Measurements from ENCODE around the gene NPIPB6.

NPIPB6 gene

DNA sequence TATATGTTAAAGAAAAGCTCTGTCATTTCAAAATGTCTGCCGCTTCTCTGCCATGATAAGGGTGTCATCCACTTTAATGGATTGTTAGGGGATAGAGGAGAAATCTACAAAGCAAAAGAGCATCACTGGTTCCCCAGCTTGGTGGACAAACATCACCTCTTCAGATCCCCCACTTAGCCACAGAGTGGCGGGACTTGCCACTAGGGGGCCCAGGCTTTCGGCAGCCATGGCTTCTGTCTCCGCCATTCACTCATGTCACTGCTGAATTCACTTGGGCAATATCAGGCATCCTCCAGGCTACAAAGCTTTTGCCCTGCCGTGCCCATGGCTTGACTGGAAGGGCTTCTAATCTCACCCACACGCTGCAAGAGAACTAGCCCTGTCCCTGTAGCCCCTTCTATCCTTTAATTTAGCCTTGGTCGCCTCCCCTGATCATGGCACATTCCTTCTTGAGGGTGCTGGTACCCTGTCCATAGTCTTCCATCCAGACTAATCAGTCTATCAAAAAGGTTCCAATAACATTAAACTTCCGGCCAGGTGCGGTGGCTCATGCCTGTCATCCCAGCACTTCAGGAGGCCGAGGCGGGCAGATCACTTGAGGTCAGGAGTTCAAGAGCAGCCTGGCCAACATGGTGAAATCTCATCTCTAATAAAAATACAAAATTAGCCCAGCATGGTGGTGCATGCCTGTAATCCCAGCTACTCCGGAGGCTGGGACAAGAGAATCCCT, 36.3 kb downstream of the NPIPB6 start (continued):
- TF ChIP-seq, protein P1, sequence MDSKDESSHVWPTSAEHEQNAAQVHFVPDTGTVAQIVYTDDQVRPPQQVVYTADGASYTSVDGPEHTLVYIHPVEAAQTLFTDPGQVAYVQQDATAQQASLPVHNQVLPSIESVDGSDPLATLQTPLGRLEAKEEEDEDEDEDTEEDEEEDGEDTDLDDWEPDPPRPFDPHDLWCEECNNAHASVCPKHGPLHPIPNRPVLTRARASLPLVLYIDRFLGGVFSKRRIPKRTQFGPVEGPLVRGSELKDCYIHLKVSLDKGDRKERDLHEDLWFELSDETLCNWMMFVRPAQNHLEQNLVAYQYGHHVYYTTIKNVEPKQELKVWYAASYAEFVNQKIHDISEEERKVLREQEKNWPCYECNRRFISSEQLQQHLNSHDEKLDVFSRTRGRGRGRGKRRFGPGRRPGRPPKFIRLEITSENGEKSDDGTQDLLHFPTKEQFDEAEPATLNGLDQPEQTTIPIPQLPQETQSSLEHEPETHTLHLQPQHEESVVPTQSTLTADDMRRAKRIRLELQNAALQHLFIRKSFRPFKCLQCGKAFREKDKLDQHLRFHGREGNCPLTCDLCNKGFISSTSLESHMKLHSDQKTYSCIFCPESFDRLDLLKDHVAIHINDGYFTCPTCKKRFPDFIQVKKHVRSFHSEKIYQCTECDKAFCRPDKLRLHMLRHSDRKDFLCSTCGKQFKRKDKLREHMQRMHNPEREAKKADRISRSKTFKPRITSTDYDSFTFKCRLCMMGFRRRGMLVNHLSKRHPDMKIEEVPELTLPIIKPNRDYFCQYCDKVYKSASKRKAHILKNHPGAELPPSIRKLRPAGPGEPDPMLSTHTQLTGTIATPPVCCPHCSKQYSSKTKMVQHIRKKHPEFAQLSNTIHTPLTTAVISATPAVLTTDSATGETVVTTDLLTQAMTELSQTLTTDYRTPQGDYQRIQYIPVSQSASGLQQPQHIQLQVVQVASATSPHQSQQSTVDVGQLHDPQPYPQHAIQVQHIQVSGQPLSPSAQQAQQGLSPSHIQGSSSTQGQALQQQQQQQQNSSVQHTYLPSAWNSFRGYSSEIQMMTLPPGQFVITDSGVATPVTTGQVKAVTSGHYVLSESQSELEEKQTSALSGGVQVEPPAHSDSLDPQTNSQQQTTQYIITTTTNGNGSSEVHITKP (tag by site-specific recombination; IDR thresholded peaks at IDR 0.05) = peak; percentile 64
- TF ChIP-seq ZNF660 (tag by site-specific recombination; IDR thresholded peaks at IDR 0.05) (peak; percentile 58; the same call in 1 of the 2 replicates), PRDM1 (tag by site-specific recombination; IDR thresholded peaks at IDR 0.05) (peak; percentile 65), ZBTB17 (tag by site-specific recombination; IDR thresholded peaks at IDR 0.05) (peak; percentile 34; the same call in 1 of the 2 replicates), KLF17 (tag by site-specific recombination; IDR thresholded peaks at IDR 0.05) (no peak), FEZF1 (tag by site-specific recombination; IDR thresholded peaks at IDR 0.05) (0 out of 2 replicates have a peak, but pooled peaks have one; percentile 7), ZNF654 (tag by site-specific recombination; IDR thresholded peaks at IDR 0.05; ENCODE audit: low read depth) (peak; percentile 46), SETDB1 (IDR thresholded peaks at IDR 0.05; ENCODE audit: insufficient read length, low read length) (no peak), GLIS1 (tag by site-specific recombination; IDR thresholded peaks at IDR 0.05) (peak; percentile 41; the same call in 1 of the 2 replicates), YY2 (tag by site-specific recombination; IDR thresholded peaks at IDR 0.05) (peak; percentile 63; the same call in 1 of the 2 replicates)

DNA sequence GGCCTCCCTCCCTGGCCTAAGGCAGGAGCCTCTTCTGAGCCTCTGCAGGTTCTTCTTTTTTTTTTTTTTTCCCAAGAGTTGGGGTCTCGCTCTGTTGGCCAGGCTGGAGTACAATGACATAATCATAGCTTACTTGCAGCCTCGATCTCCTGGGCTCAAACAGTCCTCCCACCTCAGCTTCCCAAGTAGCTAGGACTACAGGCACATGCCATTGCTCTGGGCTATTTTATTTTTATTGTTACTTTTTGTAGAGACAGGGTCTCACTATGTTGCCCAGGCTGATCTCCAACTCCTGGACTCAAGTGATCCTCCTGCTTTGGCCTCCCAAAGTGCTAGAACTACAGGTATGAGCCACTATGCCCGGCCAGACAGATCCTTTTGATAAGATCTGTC, 38.4 kb downstream of the NPIPB6 start:
- POLR2A ChIA-PET = no interaction called here
- no peak overlapping the region for H3K27ac ChIP-seq (ENCODE audit: extremely low read depth, low read depth, low read length)
- no peaks in the 10 kb centered on the region for H3K4me1 ChIP-seq (ENCODE audit: control insufficient read depth, insufficient read depth, low read length)
- H3K36me3 ChIP-seq (ENCODE audit: control insufficient read depth in 2 of 2, insufficient read depth in 1 of 2, low read length in 2 of 2) = no peaks in the 10 kb centered on the region
- CTCF ChIA-PET = interaction anchor here (0.6 to 2.4 kb wide), 3 partner anchors 8 to 488 kb away, joined by 3 to 5 read pairs (median 3); no protein-coding TSS in a partner anchor
- H3K9me3 ChIP-seq (ENCODE audit: control insufficient read depth, insufficient read depth, low read depth, low read length) = no peaks in the 10 kb centered on the region
- H3K4me3 ChIP-seq (ENCODE audit: low read depth, low read length) = no peak overlapping the region
- TF ChIP-seq ZNF121 (tag by site-specific recombination; IDR thresholded peaks at IDR 0.05) (peak; percentile 55; the same call in 1 of the 2 replicates), PRDM2 (tag by site-specific recombination; IDR thresholded peaks at IDR 0.05; ENCODE audit: borderline replicate concordance) (no peak)

Data from HEK293 (cell line).